Peyer's patch (tissue), 4 donors: Measurements from ENCODE around the gene HTRA1. TPM values are rescaled to one million over a fixed set of nuclear protein-coding genes. Genes with fewer than 3 reads are reported as not detected.

Experiments
- DNase-seq, 3 donors: peaks; one replicate each; pipeline ENCODE4 v3.0.0-alpha.2; 2017 to 2019
- H3K27ac ChIP-seq, 4 donors: fragments of 200-600 bp; sonication (generic); one replicate each; pipeline ENCODE4 v1.5.1; 2016 to 2019
- H3K27me3 ChIP-seq, 2 donors: fragments of 200-600 bp; sonication (generic); one replicate each; pipeline ENCODE4 v1.5.1; 2019
- H3K36me3 ChIP-seq, 3 donors: fragments of 200-600 bp; sonication (generic); one replicate each; pipeline ENCODE4 v1.5.1; 2016 to 2019
- H3K4me1 ChIP-seq, 4 donors: fragments of 200-600 bp; sonication (generic); one replicate each; pipeline ENCODE4 v1.5.1; 2016 to 2019
- H3K4me3 ChIP-seq, 4 donors: fragments of 200-600 bp; sonication (generic); 1 replicate in 3 of 4; 2 replicates in 1 of 4; pipeline ENCODE4 v1.5.1; 2016 to 2019; ENCODE audit warnings: mild to moderate bottlenecking in 1 of 4
- H3K9me3 ChIP-seq, 4 donors: fragments of 200-600 bp; sonication (generic); one replicate each; pipeline ENCODE4 v1.5.1; 2016 to 2019; ENCODE audit warnings: mild to moderate bottlenecking in 1 of 4
- CTCF ChIP-seq, 6 experiments: fragments of 450-650 bp in 4 of 6; fragments of 200-600 bp in 2 of 6; sonication (generic) in 1 of 6; IDR thresholded peaks; one replicate each; pipeline ENCODE4 v1.5.1; 2017 to 2019; ENCODE audit warnings: antibody characterized with exemption in 6 of 6, mild to moderate bottlenecking in 3 of 6, moderate library complexity in 1 of 6
- POLR2A ChIP-seq, 2 donors: fragments of 450-650 bp; IDR thresholded peaks; one replicate each; pipeline ENCODE4 v1.5.1; 2017; ENCODE audit warnings: antibody characterized with exemption in 2 of 2, mild to moderate bottlenecking in 2 of 2, moderate library complexity in 2 of 2
- total RNA-seq, 4 donors: library from RNA; depleted of rRNA; stranded (reverse); fragments of >200 nt; gene quantifications; one replicate each; pipeline ENCODE4 v1.1.0, GENCODE V29; 2016

The HTRA1 gene
- total RNA-seq, 4 donors from 2014 or later, result 12.3 to 26.1 (median 17.3) TPM

GRCh38 chr10:122550983-122551382 is 89.6 kb downstream of the HTRA1 start:
- no peak overlapping the region for H3K27ac ChIP-seq
- peaks cover 0 to 13% (median 0%) of the 10 kb centered on the region in 4 donors for H3K4me1 ChIP-seq
- H3K9me3 ChIP-seq, result no peaks in the 10 kb centered on the region
- no peak overlapping the region for H3K4me3 ChIP-seq
- TF ChIP-seq POLR2A (IDR thresholded peaks at IDR 0.05), result no peak
- H3K36me3 ChIP-seq, result no peaks in the 10 kb centered on the region
- no peaks in the 10 kb centered on the region for H3K27me3 ChIP-seq
- DNase-seq, result no peak

- no peak overlapping the region for H3K4me3 ChIP-seq
- H3K36me3 ChIP-seq, result no peaks in the 10 kb centered on the region
- H3K27me3 ChIP-seq, result no peaks in the 10 kb centered on the region
- TF ChIP-seq CTCF (IDR thresholded peaks at IDR 0.05), result peak in 1 of 6 experiments; percentile 14
- TF ChIP-seq POLR2A (IDR thresholded peaks at IDR 0.05), result no peak
- H3K9me3 ChIP-seq, result no peaks in the 10 kb centered on the region
- peak in 1 of 3 donors; percentile 56 for DNase-seq
- H3K27ac ChIP-seq, result no peak overlapping the region
- peaks cover 0 to 13% (median 0%) of the 10 kb centered on the region in 4 donors for H3K4me1 ChIP-seq
Measured at GRCh38 chr10:122551450-122551849, 90.1 kb downstream of the HTRA1 start.

- H3K27me3 ChIP-seq, result no peaks in the 10 kb centered on the region
- peaks cover 0 to 13% (median 0%) of the 10 kb centered on the region in 4 donors for H3K4me1 ChIP-seq
- H3K4me3 ChIP-seq, result no peak overlapping the region
- H3K36me3 ChIP-seq, result no peaks in the 10 kb centered on the region
- DNase-seq, result no peak
- H3K9me3 ChIP-seq, result peaks cover 0 to under 1% (median 0%) of the 10 kb centered on the region in 4 donors
- H3K27ac ChIP-seq, result no peak overlapping the region
- TF ChIP-seq CTCF (IDR thresholded peaks at IDR 0.05) (no peak), POLR2A (IDR thresholded peaks at IDR 0.05) (no peak)
Measured at GRCh38 chr10:122553341-122553740, 92.0 kb downstream of the HTRA1 start.

- DNase-seq, result no peak
- H3K27ac ChIP-seq, result no peak overlapping the region
- H3K4me3 ChIP-seq, result no peak overlapping the region
- H3K9me3 ChIP-seq, result peaks cover 0 to 3% (median 0%) of the 10 kb centered on the region in 4 donors
- no peaks in the 10 kb centered on the region for H3K27me3 ChIP-seq
- H3K4me1 ChIP-seq, result peaks cover 0 to 3% (median 0%) of the 10 kb centered on the region in 4 donors
- no peaks in the 10 kb centered on the region for H3K36me3 ChIP-seq
- no peak for TF ChIP-seq CTCF (IDR thresholded peaks at IDR 0.05)
- TF ChIP-seq POLR2A (IDR thresholded peaks at IDR 0.05), result no peak
Measured at GRCh38 chr10:122554131-122555036, 93.0 kb downstream of the HTRA1 start.

- no peaks in the 10 kb centered on the region for H3K27me3 ChIP-seq
- no peak for DNase-seq
- no peaks in the 10 kb centered on the region for H3K4me1 ChIP-seq
- no peak overlapping the region for H3K27ac ChIP-seq
- H3K9me3 ChIP-seq, result peaks cover 0 to 3% (median 0%) of the 10 kb centered on the region in 4 donors
- H3K36me3 ChIP-seq, result no peaks in the 10 kb centered on the region
- no peak for TF ChIP-seq POLR2A (IDR thresholded peaks at IDR 0.05)
- TF ChIP-seq CTCF (IDR thresholded peaks at IDR 0.05), result no peak
- H3K4me3 ChIP-seq, result no peak overlapping the region
Measured at GRCh38 chr10:122555442-122555841, 94.1 kb downstream of the HTRA1 start.

GRCh38 chr10:122557516-122557915 is 96.2 kb downstream of the HTRA1 start:
- Histone ChIP-seq H3K4me1 (peaks cover 0 to 10% (median 0%) of the 10 kb centered on the region in 4 donors), H3K9me3 (peaks cover 0 to 3% (median 0%) of the 10 kb centered on the region in 4 donors), H3K36me3 (no peaks in the 10 kb centered on the region), H3K4me3 (no peak overlapping the region), H3K27me3 (no peaks in the 10 kb centered on the region), H3K27ac (no peak overlapping the region)
- peak in 1 of 3 donors; percentile 43 for DNase-seq
- TF ChIP-seq CTCF (IDR thresholded peaks at IDR 0.05) (peak in 2 of 6 experiments; percentile 4 to 9), POLR2A (IDR thresholded peaks at IDR 0.05) (no peak)
